Vagina (tissue), 2 donors: ENCODE measurements around the gene ACTL6B.

Experiments
- CTCF ChIP-seq, 3 experiments: fragments of 450-650 bp in 2 of 3; fragments of 200-600 bp in 1 of 3; sonication (generic) in 1 of 3; IDR thresholded peaks; one replicate each; pipeline ENCODE4 v1.5.1; 2017 to 2019; ENCODE audit warnings: antibody characterized with exemption in 3 of 3, mild to moderate bottlenecking in 2 of 3, moderate library complexity in 2 of 3
- POLR2A ChIP-seq, 2 donors: fragments of 450-650 bp; IDR thresholded peaks; one replicate each; pipeline ENCODE4 v1.6.1; 2017; ENCODE audit warnings: antibody characterized with exemption in 2 of 2, mild to moderate bottlenecking in 2 of 2, moderate library complexity in 2 of 2
- POLR2AphosphoS5 ChIP-seq, 2 donors: sonication (generic); formaldehyde crosslinking; IDR thresholded peaks; one replicate each; pipeline ENCODE4 v1.9.0; 2017; ENCODE audit warnings: antibody characterized with exemption in 2 of 2, mild to moderate bottlenecking in 2 of 2, low read depth in 1 of 2; ENCODE audit not compliant: insufficient read depth in 1 of 2

- TF ChIP-seq POLR2A (IDR thresholded peaks at IDR 0.05) (no peak), CTCF (IDR thresholded peaks at IDR 0.05) (no peak), POLR2AphosphoS5 (IDR thresholded peaks at IDR 0.05; ENCODE audit: insufficient read depth in 1 of 2, low read depth in 1 of 2) (no peak)
Measured at GRCh38 chr7:100677308-100678267, 21.3 kb upstream of the ACTL6B start.
